ENCODE data around the gene NTM.

The NTM gene

GRCh38 chr11:131807876-131808275 lies 437.5 kb downstream of the NTM start:
- DNase-seq, result no peak

GRCh38 chr11:131808470-131808869 lies 438.1 kb downstream of the NTM start:
- DNase-seq, result no peak

GRCh38 chr11:131809203-131809918 lies 438.9 kb downstream of the NTM start:
- DNase-seq, result no peak

GRCh38 chr11:131810541-131810940 lies 440.1 kb downstream of the NTM start:
- DNase-seq, result no peak

GRCh38 chr11:131811383-131811782 lies 441.0 kb downstream of the NTM start:
- DNase-seq, result no peak

GRCh38 chr11:131814108-131814507 lies 443.7 kb downstream of the NTM start:
- no peak for DNase-seq

GRCh38 chr11:131815590-131815989 lies 445.2 kb downstream of the NTM start:
- no peak for DNase-seq

- no peak for DNase-seq
Observed at GRCh38 chr11:131816051-131816450, 445.6 kb downstream of the NTM start.

GRCh38 chr11:131817687-131818188 lies 447.3 kb downstream of the NTM start:
- no peak for DNase-seq

GRCh38 chr11:131819865-131820264 lies 449.4 kb downstream of the NTM start:
- no peak for DNase-seq

- DNase-seq, result no peak
Observed at GRCh38 chr11:131822506-131822905, 452.1 kb downstream of the NTM start.

GRCh38 chr11:131823772-131824171 lies 453.4 kb downstream of the NTM start:
- no peak for DNase-seq

GRCh38 chr11:131824771-131825170 lies 454.4 kb downstream of the NTM start:
- no peak for DNase-seq

GRCh38 chr11:131827430-131827829 lies 457.0 kb downstream of the NTM start:
- DNase-seq, result no peak

GRCh38 chr11:131829725-131830124 lies 459.3 kb downstream of the NTM start:
- DNase-seq, result no peak

GRCh38 chr11:131832079-131832478 lies 461.7 kb downstream of the NTM start:
- DNase-seq, result no peak

- DNase-seq, result no peak
Observed at GRCh38 chr11:131833366-131833765, 463.0 kb downstream of the NTM start.

GRCh38 chr11:131837562-131837961 lies 467.1 kb downstream of the NTM start:
- DNase-seq, result no peak

- no peak for DNase-seq
Observed at GRCh38 chr11:131838016-131838415, 467.6 kb downstream of the NTM start.

GRCh38 chr11:131839326-131839725 lies 468.9 kb downstream of the NTM start:
- no peak for DNase-seq

GRCh38 chr11:131840545-131840944 lies 470.1 kb downstream of the NTM start:
- no peak for DNase-seq

GRCh38 chr11:131841028-131841427 lies 470.6 kb downstream of the NTM start:
- DNase-seq, result no peak

- no peak for DNase-seq
Observed at GRCh38 chr11:131841925-131842635, 471.7 kb downstream of the NTM start.

- DNase-seq, result no peak
Observed at GRCh38 chr11:131845255-131845654, 474.8 kb downstream of the NTM start.

Data from CD4-positive, alpha-beta T cell treated with Interleukin-10 for 1 hour (primary cell).